ENCODE data around the gene TMEM121. TPM values are rescaled to one million over a fixed set of nuclear protein-coding genes. Genes with fewer than 3 reads are reported as not detected.

The TMEM121 gene
- total RNA-seq: 22.2 TPM

DNA sequence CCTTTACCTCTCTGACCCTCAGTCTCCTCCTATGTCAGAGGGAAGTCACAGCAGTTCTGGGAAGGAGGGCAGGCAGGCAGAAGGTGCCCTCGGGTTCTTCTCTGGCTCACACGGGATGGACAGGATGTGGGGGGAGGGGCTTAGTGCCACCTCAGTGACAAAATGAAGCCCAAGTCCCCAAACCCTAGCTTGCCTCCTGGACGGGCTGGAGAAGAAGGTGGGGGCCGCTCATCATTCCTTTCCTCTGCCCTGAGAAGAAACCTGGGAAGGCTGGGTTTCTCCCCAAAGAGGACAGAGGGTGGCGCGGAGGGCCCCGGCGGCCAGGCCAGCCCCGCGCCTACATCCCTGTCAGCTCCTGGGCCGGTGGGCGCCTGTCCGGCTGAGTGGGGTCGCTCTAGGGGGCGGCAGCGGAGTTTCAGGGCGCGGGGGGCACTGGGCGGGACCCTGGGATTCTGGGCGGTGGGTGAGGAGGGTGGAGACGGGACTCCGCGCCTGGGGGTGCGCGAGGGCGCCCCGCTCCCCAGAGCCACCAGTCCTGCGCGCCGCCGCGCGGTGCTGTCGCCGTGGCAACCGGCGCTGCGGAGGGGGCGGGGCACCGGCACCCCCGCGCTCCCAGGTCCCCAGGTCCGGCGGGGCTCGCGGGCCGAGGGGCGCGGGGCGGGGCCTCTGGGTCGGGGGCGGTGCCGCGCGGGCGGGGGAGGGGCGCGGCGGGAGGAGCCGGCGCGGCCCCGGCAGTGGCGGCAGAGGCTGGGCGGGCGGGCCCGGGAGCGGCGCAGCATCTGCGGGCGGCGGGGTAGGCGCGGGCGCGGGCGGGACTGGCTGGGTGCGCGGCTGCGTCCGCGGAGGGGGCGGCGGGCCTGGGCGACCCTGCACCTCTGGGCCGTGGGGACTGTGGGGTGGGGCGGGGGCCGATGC is at the start of gene TMEM121:
TSS of gene TMEM121 (plus strand) at position 723 of the 915 bp plus-strand sequence. CDS start 2,252 bp downstream, outside the sequence.

DNA sequence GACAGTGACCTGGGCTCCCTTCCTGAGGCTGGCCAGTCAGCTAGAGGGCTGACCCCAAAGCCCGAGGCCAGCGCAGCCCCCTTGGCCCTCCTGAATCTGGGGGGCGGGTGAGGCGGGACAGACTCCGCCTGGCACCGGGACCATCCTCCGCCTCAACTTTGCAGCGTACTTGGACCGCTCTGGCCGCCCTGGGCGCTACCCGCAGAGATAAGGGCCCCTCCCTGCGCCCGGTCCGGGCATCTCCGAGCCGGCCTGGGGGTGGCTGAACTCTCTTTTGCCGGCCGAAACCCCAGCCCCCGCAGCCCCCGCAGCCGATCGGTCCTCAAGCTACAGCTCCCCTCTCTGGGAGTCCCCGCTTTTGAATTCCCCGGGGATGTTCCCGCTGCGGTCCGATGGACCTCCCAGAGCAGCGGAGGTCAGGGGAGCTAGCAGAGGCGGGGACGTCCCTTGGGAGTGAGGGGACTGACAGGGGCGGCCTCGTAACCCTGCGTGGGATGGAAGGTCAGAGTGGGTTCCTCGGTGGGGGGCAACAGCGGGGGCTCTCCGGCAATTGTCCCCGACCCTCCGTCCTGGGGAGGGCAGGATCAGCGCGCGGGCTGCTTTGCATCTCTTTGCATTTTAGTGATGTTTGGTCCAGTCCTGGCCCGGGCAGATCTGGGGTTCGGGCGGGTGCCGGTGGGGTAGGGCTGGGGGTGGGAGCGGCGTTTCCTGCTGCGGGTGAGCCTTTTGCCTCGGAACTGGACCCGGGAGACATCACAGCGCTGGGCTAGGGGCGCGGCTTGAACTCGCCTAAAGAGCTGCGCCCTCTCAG is 40.0 kb upstream of the TMEM121 start, which contains the start of gene CRIP1:
TSS of gene CRIP1 (plus strand) at position 724 of the 811 bp plus-strand sequence. CDS start 374 bp downstream, outside the sequence.

DNA sequence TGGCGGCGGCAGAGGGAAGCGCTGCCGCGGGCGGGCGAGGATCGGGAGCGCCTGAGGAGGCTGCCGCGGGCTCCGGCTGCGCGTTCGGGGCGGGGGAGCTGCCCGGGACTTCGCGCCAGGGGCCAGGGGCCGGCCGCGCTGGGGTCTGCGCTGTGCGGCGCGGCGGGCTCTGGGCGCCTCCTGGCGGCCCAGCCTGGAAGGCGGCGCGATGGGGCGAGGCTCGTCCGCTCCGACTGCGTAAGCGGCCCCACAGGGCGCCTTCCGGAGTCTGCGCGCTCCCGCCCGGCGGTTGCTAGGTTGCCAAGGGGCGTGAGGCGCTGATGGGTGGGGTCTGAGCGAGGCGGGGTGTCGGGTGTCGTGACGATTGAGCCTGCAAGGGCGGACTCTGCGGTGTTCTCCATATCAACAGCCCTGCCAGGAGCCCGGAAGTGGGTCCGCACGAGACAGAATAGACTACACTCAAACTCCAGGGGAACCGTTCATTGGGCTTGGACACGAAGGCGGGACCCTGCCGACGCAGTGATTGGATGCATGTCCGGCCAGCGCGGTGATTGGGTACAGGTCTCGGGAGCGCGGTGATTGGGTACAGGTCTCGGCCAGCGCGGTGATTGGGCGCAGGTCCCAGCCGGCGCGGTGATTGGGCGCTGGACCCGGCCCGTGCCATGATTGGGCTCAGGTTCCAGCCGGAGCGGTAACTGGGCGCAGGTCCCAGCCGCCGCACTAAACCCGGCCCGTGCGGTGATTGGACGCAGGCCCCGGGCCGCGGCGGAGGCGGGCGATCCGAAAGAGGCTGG is 35.6 kb upstream of the TMEM121 start, which contains the start of gene TEDC1:
TSS of gene TEDC1 (plus strand) at position 675 of the 794 bp plus-strand sequence. CDS start 130 bp downstream, outside the sequence.

Other genes starting within 250 kb of the TMEM121 start
- 129 TPM for gene BRF1, start 225.6 kb upstream of the TMEM121 start, total RNA-seq
- 168 TPM for gene PACS2, start 211.8 kb upstream of the TMEM121 start, total RNA-seq
- gene TEX22, start 128.0 kb upstream of the TMEM121 start, total RNA-seq: 0.94 TPM
- 97.7 TPM for gene MTA1, start 106.8 kb upstream of the TMEM121 start, total RNA-seq
- 104 TPM for gene CRIP2, start 51.8 kb upstream of the TMEM121 start, total RNA-seq
- gene CRIP1, start 39.7 kb upstream of the TMEM121 start, total RNA-seq: 1.6 TPM
- gene TEDC1, start 35.3 kb upstream of the TMEM121 start, total RNA-seq: 9.1 TPM

Data from parietal lobe (tissue), 1 donor.